Medulla oblongata (tissue), 1 donor: ENCODE measurements around the gene CFAP74.

ENCODE experiments used
- DNase-seq: peaks from one replicate; pipeline ENCODE4 v3.0.0-alpha.2; 2015; ENCODE audit errors: extremely low spot score

The CFAP74 gene

GRCh38 chr1:1917995-1918900 lies 85.3 kb downstream of the CFAP74 start:
- no peak for DNase-seq

- DNase-seq, result no peak
These were observed 86.1 kb downstream of the CFAP74 start for GRCh38 chr1:1917304-1917976.

GRCh38 chr1:1916851-1917251 lies 86.7 kb downstream of the CFAP74 start:
- DNase-seq, result no peak

- no peak for DNase-seq
These were observed 87.4 kb downstream of the CFAP74 start for GRCh38 chr1:1915911-1916840.

GRCh38 chr1:1914971-1915692 lies 88.5 kb downstream of the CFAP74 start, which contains the start of gene CALML6:
TSS of gene CALML6 (plus strand) at chr1:1915260. CDS start at chr1:1915281, 21 bp downstream.
- no peak for DNase-seq

- DNase-seq, result no peak
These were observed 89.2 kb downstream of the CFAP74 start for GRCh38 chr1:1914101-1914970.

GRCh38 chr1:1911350-1912041 lies 92.1 kb downstream of the CFAP74 start:
- no peak for DNase-seq

GRCh38 chr1:1910651-1911331 lies 92.8 kb downstream of the CFAP74 start:
- DNase-seq, result no peak

- no peak for DNase-seq
These were observed 93.5 kb downstream of the CFAP74 start for GRCh38 chr1:1910033-1910465.

GRCh38 chr1:1908506-1908791 lies 95.1 kb downstream of the CFAP74 start:
- no peak for DNase-seq

- no peak for DNase-seq
These were observed 96.4 kb downstream of the CFAP74 start for GRCh38 chr1:1907098-1907736.

- DNase-seq, result peak; percentile 92
These were observed 97.1 kb downstream of the CFAP74 start for GRCh38 chr1:1906185-1907097.

GRCh38 chr1:1903224-1903623 lies 100.4 kb downstream of the CFAP74 start:
- DNase-seq, result no peak

GRCh38 chr1:1901641-1902294 lies 101.8 kb downstream of the CFAP74 start:
- DNase-seq, result no peak

- no peak for DNase-seq
These were observed 102.5 kb downstream of the CFAP74 start for GRCh38 chr1:1900883-1901640.

- no peak for DNase-seq
These were observed 103.6 kb downstream of the CFAP74 start for GRCh38 chr1:1899967-1900327.
